OCI-LY7 (cell line): Measurements from ENCODE around the gene PRR35.

Source experiments
- CTCF ChIP-seq: fragments of 200-600 bp; sonication (generic); conservative IDR thresholded peaks from 2 replicates; pipeline ENCODE4 v1.5.1; 2014; ENCODE audit warnings: mild to moderate bottlenecking, antibody characterized with exemption, low read length, moderate library complexity, mixed read lengths
- EZH2phosphoT487 ChIP-seq: fragments of 200-600 bp; sonication (generic); IDR thresholded peaks from 2 replicates; pipeline ENCODE4 v1.6.1; 2018; ENCODE audit warnings: low read depth, borderline replicate concordance, mild to moderate bottlenecking, mixed run types, antibody characterized with exemption, low read length, moderate library complexity, mixed read lengths

- TF ChIP-seq CTCF (no peak), EZH2phosphoT487 (no peak)
Observed at GRCh38 chr16:586645-587590, 26.7 kb downstream of the PRR35 start.
